Activated CD4-positive, CD25-positive, alpha-beta regulatory T cell (primary cell): Measurements from ENCODE around the gene BASP1.
"Not testable (repeated sequence)": the region's sequence is repeated elsewhere in the genome, so short reads cannot be mapped to it uniquely, and the experiment has no call there.

Experiments
- DNase-seq, 4 experiments: peaks; one replicate each; lab custom pipeline; 2025; lab: John Stamatoyannopoulos, UW

The BASP1 gene

DNA sequence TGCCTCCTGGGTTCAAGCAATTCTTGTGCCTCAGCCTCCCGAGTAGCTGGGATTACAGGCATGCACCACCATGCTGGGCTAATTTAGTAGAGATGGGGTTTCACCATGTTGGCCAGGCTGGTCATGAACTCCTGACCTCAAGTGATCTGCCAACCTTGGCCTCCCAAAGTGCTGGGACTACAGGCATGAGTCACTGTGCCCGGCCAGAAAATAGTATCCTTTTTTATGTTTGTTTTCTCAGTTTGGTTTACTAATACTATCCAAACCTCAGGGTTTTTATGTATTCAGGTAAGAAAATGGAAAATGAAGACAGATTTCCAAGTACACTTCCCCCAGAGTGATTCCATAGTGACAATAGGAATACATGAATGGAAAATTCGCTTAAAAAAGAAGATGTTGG, 101.7 kb downstream of the BASP1 start:
- not testable (repeated sequence) for DNase-seq

DNA sequence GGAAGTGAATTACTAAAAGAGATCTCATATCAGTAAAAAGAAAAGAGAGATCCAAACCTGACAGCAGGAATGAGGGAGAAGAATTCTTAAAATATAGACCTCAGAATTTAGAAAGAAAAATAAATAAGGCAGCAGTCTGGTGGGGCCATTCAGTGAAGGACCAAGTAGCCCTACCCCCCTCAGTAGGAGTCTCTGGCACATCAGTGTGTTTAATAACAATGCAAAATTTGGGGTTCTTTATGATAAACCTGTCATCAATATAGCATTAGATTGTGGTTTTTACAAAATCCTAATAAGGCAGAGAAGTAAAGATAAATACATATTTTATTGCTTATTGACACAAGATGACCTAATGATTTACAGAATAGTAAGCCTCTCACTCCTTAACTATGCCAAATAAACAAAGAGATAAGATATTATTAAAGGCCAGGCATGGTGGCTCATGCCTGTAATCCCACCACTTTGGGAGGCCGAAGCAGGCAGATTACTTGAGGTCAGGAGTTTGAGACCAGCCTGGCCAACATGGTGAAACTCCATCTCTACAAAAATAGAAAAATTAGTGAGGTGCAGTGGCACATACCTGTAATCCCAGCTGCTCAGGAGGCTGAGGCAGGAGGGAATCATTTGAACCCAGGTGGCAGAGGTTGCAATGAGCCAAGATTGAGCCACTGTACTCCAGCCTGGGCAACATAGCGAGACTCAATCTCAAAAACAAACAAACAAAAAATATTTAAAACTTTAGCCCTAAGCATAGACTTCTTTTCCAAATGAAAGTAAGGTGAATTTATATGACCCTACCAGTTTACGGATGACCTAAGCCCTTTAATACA, 108.6 kb downstream of the BASP1 start:
- no peak for DNase-seq
